HG02610 (cell line): Measurements from ENCODE around the gene LIPA.
"Not testable (repeated sequence)": the region's sequence is repeated elsewhere in the genome, so short reads cannot be mapped to it uniquely, and the experiment has no call there.

Source experiments
- ATAC-seq: cut with Tn5 transposase; IDR thresholded peaks from one replicate; pipeline ENCODE4 v1.9.1; 2021; ENCODE audit warnings: mild to moderate bottlenecking, moderate library complexity; ENCODE audit not compliant: unreplicated experiment

LIPA gene

GRCh38 chr10:89213191-89213808, 38.3 kb downstream of the LIPA start:
- ATAC-seq = no peak

- ATAC-seq = no peak
These were observed 40.7 kb downstream of the LIPA start for GRCh38 chr10:89210794-89211425.

GRCh38 chr10:89209718-89210117, 41.9 kb downstream of the LIPA start:
- ATAC-seq = no peak

- ATAC-seq = no peak
These were observed 43.6 kb downstream of the LIPA start for GRCh38 chr10:89207801-89208551.

- peak; percentile 36 for ATAC-seq
These were observed 44.3 kb downstream of the LIPA start, which contains the start of gene CH25H for GRCh38 chr10:89207181-89207800. TSS of gene CH25H (minus strand) at chr10:89207317. CDS start at chr10:89207292, 25 bp downstream.

GRCh38 chr10:89206402-89207180, 45.0 kb downstream of the LIPA start:
- peak; percentile 25 for ATAC-seq

GRCh38 chr10:89204621-89205185, 46.9 kb downstream of the LIPA start:
- no peak for ATAC-seq

GRCh38 chr10:89203237-89203636, 48.3 kb downstream of the LIPA start:
- ATAC-seq = no peak

GRCh38 chr10:89202033-89202425, 49.5 kb downstream of the LIPA start:
- no peak for ATAC-seq

- no peak for ATAC-seq
These were observed 50.1 kb downstream of the LIPA start for GRCh38 chr10:89201345-89202032.

- no peak for ATAC-seq
These were observed 54.1 kb downstream of the LIPA start for GRCh38 chr10:89197473-89197872.

- not testable (repeated sequence) for ATAC-seq
These were observed 60.3 kb downstream of the LIPA start for GRCh38 chr10:89191301-89191700.

GRCh38 chr10:89189211-89189734, 62.3 kb downstream of the LIPA start:
- no peak for ATAC-seq

GRCh38 chr10:89185658-89186057, 65.9 kb downstream of the LIPA start:
- ATAC-seq = no peak

- ATAC-seq = no peak
These were observed 66.9 kb downstream of the LIPA start for GRCh38 chr10:89184638-89185037.

GRCh38 chr10:89183571-89183970, 68.0 kb downstream of the LIPA start:
- no peak for ATAC-seq

GRCh38 chr10:89182894-89183293, 68.7 kb downstream of the LIPA start:
- ATAC-seq = no peak

GRCh38 chr10:89175816-89176215, 75.8 kb downstream of the LIPA start:
- no peak for ATAC-seq

GRCh38 chr10:89173075-89173474, 78.5 kb downstream of the LIPA start:
- no peak for ATAC-seq

- ATAC-seq = no peak
These were observed 79.6 kb downstream of the LIPA start for GRCh38 chr10:89171996-89172395.
